Measurements from ENCODE around the gene SYNGR2.

The SYNGR2 gene

DNA sequence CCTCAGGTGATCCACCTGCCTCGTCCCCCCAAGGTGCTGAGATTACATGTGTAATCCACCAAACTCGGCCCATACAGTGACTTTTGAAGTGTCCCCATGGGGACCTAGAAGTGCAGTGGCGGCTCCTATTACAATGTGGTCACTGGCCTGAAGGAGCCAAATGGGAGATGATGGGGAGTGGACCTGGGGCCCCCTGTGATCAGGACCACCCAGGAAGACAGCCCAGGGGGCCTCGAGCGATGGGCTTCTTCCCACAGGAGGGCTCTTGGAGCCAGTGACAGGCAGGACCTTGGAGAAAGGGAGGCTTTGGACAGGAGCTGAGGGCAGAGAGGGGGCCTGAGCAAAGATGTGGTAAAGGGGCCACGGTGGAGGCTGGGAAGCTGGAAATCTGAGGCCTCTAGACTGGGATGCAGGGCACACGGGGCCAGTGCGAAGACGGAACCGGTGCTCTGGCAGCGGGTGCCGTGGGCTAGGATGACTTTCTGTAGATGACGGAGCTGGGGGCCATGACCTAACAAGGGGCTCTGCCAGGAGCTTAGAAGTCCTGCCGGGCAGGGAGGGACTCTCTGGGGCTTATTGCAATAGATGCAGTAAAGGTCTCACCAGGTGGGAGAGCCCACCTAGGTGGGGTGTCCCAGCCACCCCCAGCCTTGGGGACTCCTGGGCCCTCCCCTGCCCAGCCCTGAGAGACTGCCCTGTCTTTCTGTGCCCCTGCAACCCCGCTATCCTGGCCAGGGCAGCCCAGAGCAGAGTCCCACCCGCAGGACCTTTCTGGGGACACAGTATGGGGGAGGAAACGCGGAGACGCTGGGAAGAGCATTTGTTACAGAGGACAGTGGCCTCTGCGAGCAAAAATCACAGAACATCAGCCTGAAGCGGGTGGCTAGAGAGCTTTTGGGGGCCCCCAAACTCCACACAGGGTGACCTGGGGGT is 24.9 kb upstream of the SYNGR2 start:
- no peaks in the 10 kb centered on the region for H3K36me3 ChIP-seq
- no peaks in the 10 kb centered on the region for H3K27me3 ChIP-seq
- TF ChIP-seq Cebpa-rat (IDR thresholded peaks at IDR 0.05), result no peak
- H3K4me1 ChIP-seq, result peaks cover 67% of the 10 kb centered on the region
- H3K4me2 ChIP-seq, result no peak overlapping the region
- no peak overlapping the region for H3K9ac ChIP-seq
- no peaks in the 10 kb centered on the region for H4K20me1 ChIP-seq
- no peaks in the 10 kb centered on the region for H3K9me3 ChIP-seq
- H3K4me3 ChIP-seq, result no peak overlapping the region
- peak overlapping the region; percentile 33; the same call in 1 of the 2 replicates for H3K27ac ChIP-seq

DNA sequence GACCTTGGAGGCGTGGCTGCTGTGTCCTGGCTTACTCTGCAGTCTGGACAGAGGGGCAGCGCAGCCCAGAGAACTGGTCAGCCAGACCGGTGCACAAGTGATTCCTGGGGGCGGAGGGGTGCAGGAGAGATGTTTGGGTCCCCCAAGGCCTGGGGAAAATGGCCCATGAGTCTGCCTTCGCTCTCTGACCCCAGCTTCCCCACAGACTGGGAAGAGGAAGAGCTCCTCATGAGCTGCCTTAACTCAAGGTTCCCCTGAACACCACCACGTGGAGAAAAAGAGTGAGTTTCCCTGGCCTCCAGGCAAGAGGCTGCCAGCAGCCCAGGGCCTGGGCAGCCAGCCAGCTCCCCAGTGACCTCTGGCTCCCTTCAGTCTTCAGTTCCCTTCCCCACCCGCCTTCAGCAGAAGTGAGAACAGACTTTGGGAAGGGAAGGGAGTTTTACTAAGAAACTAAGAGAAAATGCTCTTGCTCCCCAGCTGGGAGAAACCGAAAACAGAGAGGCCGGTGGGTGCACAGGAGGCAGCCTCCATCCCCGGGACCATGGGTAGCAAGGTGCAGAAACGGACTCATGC is 24.1 kb upstream of the SYNGR2 start:
- no peak overlapping the region for H3K4me3 ChIP-seq
- TF ChIP-seq Cebpa-rat (IDR thresholded peaks at IDR 0.05), result no peak
- H3K4me2 ChIP-seq, result 0 out of 2 replicates have a peak overlapping the region, but pooled peaks have one; percentile 22
- no peaks in the 10 kb centered on the region for H4K20me1 ChIP-seq
- no peaks in the 10 kb centered on the region for H3K27me3 ChIP-seq
- peak overlapping the region; percentile 33 for H3K27ac ChIP-seq
- H3K4me1 ChIP-seq, result peaks cover 59% of the 10 kb centered on the region
- no peaks in the 10 kb centered on the region for H3K36me3 ChIP-seq
- no peak overlapping the region for H3K9ac ChIP-seq
- H3K9me3 ChIP-seq, result no peaks in the 10 kb centered on the region

DNA sequence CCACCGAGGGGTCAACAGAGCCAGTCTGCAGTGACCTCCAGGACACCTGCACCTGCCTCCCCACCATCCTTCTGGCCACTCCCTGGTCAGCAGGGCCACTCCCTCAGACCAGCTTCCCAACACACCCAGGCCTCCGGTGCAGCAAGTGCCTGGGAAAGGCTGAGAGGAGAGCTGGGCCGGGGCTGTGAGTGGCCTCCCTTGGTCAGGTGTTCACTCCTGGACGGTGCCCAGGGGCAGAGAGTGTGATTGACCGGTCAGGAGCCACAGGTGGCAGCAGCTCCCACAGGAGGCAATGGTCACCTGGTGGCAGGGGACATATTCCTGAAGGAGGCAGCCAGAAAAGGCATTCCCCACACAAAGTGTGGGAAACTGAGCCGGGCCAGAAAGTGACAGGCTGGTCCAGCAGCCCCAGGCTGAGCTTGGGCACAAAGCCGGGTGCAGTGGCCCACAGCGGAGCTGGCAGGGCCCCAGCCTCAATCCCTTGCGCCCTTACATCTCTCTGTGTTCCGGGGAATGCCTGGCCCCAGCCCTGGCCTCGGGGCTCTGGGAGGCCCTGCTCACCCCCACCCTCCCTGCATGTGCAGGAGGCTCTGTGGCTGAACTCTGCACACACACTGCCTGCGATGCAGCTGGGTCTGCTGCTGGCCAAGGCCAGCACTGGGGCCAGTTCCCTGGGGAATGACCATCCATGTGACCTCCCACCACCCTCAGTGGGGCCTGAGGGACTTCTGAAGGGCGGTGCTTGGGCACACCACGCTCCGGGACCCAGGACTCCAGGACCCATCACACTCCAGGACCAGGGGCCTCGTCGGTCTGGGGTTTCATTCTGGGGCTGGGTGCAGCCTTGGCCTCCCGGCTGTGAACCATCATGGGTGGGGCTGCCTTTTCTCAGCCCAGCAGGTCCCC is 23.4 kb upstream of the SYNGR2 start:
- TF ChIP-seq Cebpa-rat (IDR thresholded peaks at IDR 0.05), result no peak
- no peaks in the 10 kb centered on the region for H3K9me3 ChIP-seq
- no peaks in the 10 kb centered on the region for H4K20me1 ChIP-seq
- no peaks in the 10 kb centered on the region for H3K27me3 ChIP-seq
- no peak overlapping the region for H3K4me3 ChIP-seq
- no peaks in the 10 kb centered on the region for H3K36me3 ChIP-seq
- peak overlapping the region; percentile 33; the same call in 1 of the 2 replicates for H3K27ac ChIP-seq
- 0 out of 2 replicates have a peak overlapping the region, but pooled peaks have one; percentile 22 for H3K4me2 ChIP-seq
- H3K9ac ChIP-seq, result no peak overlapping the region
- peaks cover 53% of the 10 kb centered on the region for H3K4me1 ChIP-seq

DNA sequence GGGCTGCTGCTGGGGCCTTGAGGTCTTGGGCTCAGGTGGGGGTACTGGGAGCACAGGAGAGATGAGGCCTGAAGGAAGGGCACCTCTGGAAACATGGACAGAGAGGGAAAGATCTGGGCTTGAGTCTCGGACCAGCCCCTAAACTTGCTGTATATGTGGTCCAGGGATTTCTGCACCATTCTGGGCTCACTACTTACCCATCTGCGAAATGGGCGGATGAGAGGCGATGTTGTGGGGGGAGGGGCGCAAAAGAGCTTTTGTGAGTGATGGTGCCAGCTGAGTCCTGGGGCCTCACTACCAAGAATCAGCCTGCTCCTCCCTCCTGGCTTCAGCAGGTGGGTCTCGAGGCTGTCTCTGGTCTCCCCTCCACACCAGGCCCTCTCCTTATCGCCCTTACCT is 21.9 kb upstream of the SYNGR2 start:
- H3K4me3 ChIP-seq, result no peak overlapping the region
- H3K36me3 ChIP-seq, result no peaks in the 10 kb centered on the region
- H3K27ac ChIP-seq, result no peak overlapping the region
- peaks cover 46% of the 10 kb centered on the region for H3K4me1 ChIP-seq
- no peak for TF ChIP-seq Cebpa-rat (IDR thresholded peaks at IDR 0.05)
- H3K9ac ChIP-seq, result no peak overlapping the region
- H4K20me1 ChIP-seq, result no peaks in the 10 kb centered on the region
- no peak overlapping the region for H3K4me2 ChIP-seq
- no peaks in the 10 kb centered on the region for H3K9me3 ChIP-seq
- no peaks in the 10 kb centered on the region for H3K27me3 ChIP-seq

DNA sequence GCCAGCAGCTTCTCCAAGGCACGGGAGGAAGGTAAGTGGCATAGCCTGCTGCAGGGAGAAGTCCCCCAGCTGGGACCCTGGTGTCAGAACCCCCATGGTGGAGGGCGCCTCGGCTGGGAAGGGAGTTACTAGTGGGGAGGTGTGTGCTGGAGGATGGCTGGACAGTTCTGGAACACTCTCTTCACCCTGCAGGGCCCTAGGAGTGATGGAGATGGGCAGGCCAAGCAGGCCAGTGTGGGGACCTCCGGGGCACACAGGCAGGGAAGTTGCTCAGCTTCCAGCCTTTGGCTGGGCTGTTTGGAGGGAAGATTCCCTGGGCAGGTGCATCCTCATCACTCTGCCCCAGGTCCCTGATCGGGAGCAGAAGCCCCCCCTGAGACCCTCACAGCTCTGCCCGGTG is 21.5 kb upstream of the SYNGR2 start:
- no peaks in the 10 kb centered on the region for H3K36me3 ChIP-seq
- no peak for TF ChIP-seq Cebpa-rat (IDR thresholded peaks at IDR 0.05)
- H3K4me1 ChIP-seq, result peaks cover 44% of the 10 kb centered on the region
- H3K4me3 ChIP-seq, result no peak overlapping the region
- H3K9me3 ChIP-seq, result no peaks in the 10 kb centered on the region
- 0 out of 2 replicates have a peak overlapping the region, but pooled peaks have one; percentile 22 for H3K27ac ChIP-seq
- no peaks in the 10 kb centered on the region for H4K20me1 ChIP-seq
- H3K9ac ChIP-seq, result no peak overlapping the region
- H3K27me3 ChIP-seq, result no peaks in the 10 kb centered on the region
- peak overlapping the region; percentile 44 for H3K4me2 ChIP-seq

DNA sequence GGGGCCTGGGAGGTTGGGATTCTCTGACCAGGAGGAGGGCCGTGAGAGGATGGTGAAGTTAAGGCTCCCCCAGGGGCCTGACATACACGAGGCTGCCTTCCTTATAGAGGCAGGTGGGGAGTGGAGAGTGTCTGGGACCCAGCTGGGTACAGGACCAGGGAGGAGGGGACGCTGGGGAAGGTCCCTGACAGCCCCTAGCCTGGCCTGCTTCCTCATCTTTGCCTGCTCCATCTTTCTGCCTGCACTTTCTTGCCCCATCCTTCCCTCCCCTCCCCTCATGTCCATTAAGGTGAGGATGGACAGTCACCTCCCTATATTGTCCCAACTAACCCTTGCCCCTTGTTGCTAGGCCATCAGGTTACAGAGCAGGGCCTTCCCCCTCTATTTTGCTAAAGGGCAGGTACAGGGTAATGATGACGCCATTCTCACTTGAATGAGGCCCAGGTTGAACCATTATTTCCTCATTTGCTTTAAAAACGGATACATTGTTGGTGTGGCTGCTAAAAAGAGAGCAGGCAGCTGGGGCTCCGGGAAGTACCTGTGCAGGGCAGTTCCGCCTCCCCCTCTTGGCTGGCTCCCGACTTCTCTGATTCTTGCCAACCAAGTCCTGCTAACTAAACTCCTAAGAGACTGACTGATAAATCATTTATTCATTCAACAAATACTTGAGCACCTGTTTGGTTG is 20.9 kb upstream of the SYNGR2 start:
- peaks cover 38% of the 10 kb centered on the region for H3K4me1 ChIP-seq
- H3K9ac ChIP-seq, result no peak overlapping the region
- H3K36me3 ChIP-seq, result no peaks in the 10 kb centered on the region
- no peaks in the 10 kb centered on the region for H3K9me3 ChIP-seq
- no peak overlapping the region for H3K4me3 ChIP-seq
- no peak for TF ChIP-seq Cebpa-rat (IDR thresholded peaks at IDR 0.05)
- no peaks in the 10 kb centered on the region for H3K27me3 ChIP-seq
- no peaks in the 10 kb centered on the region for H4K20me1 ChIP-seq
- 0 out of 2 replicates have a peak overlapping the region, but pooled peaks have one; percentile 22 for H3K27ac ChIP-seq
- H3K4me2 ChIP-seq, result peak overlapping the region; percentile 44

DNA sequence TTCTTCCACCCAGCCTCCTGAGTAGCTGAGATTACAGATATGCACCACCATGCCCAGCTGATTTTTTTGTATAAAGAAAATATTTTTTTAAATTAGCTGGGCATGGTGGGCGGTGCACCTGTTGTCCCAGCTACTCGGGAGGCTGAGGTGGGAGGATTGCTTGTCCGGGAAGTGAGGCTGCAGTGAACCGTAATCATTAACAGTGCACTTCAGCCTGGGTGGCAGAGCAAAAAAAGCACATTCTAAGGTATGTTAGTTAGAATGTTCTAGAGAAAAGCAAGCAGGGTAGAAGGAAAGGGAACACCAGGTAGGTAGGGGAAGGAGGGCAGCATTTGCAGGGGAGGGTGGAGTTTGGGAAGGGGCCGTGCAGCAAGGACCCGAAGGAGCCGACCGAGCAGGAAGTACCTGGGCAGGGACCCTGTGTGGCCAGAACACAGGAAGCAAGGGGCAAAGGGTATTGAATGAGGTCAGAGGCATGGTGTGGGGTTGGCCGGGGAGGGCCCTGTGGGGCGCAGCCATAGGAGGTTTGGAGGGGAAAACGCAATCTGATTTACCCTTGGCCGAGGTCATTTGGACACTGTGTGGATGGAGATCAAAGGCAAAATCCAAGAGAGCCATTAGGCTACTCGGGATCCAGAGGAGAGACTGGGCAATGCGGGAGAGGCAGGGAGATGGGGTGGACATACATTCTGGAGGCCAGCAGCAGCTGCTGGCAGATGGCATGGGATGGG is 19.9 kb upstream of the SYNGR2 start:
- Histone ChIP-seq H3K4me1 (peaks cover 43% of the 10 kb centered on the region), H3K27me3 (no peaks in the 10 kb centered on the region), H3K4me3 (no peak overlapping the region), H3K9me3 (no peaks in the 10 kb centered on the region), H4K20me1 (no peaks in the 10 kb centered on the region), H3K4me2 (no peak overlapping the region), H3K36me3 (no peaks in the 10 kb centered on the region), H3K27ac (no peak overlapping the region), H3K9ac (no peak overlapping the region)
- no peak for TF ChIP-seq Cebpa-rat (IDR thresholded peaks at IDR 0.05)

DNA sequence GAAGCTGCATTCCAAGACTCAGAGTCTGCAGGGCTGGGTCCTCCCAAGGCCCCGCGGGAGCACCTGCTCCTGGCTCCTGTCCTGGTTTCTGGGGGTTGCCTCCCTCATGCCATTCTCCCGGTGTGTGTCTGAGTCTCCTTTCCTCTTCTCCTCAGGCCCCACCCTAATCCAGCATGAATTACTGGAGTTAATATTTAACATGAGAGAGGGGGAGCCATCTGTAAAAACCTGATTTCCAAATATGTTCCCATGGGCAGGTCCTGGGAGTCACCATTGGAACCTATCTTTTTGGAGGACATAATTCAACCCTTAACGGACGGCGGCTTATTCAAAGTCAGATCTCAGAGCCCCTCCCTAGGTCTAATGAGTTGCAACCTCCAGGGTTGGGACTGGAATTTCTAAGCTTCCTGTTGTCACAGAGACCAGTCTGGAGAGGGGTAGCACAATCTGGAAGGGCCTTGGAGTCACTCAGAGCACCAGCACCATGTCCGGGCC is 16.8 kb upstream of the SYNGR2 start:
- no peak for TF ChIP-seq Cebpa-rat (IDR thresholded peaks at IDR 0.05)
- H3K27ac ChIP-seq, result no peak overlapping the region
- H3K4me2 ChIP-seq, result no peak overlapping the region
- H4K20me1 ChIP-seq, result no peaks in the 10 kb centered on the region
- peaks cover 44% of the 10 kb centered on the region for H3K4me1 ChIP-seq
- no peaks in the 10 kb centered on the region for H3K27me3 ChIP-seq
- no peak overlapping the region for H3K9ac ChIP-seq
- no peaks in the 10 kb centered on the region for H3K9me3 ChIP-seq
- H3K36me3 ChIP-seq, result no peaks in the 10 kb centered on the region
- no peak overlapping the region for H3K4me3 ChIP-seq

All from BLaER1 (cell line).